NCI-H524 (cell line): ENCODE results near the gene FBXO33.
A peak's percentile ranks its signal among the peaks of the same experiment; 100 is the strongest.

ENCODE experiments used
- DNase-seq, 2 experiments: peaks; one replicate each; lab custom pipeline; 2025; lab: John Stamatoyannopoulos, UW

The FBXO33 gene

DNA sequence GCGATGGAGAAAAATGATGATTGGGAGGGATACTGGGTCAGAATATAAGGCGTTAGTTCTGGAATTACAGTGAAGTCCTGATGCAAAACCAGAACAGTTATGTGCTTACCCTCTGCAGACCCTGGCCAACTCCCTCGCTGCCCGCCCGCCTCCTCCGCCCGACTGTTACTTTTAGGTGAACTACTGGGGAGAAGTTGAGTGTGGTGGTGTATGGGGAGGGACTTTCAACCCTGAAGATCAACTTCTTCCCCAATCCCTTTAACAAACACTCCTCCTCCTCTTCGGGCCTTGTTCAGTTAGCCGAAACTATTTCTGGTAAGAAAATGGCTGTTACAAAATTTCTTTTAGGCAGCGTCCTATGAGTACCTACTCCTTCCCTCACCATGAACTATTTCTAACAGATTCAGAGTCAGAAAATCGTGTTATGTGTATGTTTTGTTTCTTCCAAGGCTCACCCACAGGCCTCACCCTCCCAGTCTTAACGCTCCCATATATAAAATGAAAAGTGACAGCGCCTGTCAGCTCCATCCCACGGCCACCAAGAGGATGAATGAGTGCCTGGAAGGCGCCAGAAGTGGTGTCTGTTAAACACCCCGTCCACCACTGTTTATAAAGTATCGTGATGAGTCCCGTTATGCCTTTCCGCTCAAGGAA is 1.3 kb downstream of the FBXO33 start:
- peak in 1 of 2 experiments; percentile 66 for DNase-seq

DNA sequence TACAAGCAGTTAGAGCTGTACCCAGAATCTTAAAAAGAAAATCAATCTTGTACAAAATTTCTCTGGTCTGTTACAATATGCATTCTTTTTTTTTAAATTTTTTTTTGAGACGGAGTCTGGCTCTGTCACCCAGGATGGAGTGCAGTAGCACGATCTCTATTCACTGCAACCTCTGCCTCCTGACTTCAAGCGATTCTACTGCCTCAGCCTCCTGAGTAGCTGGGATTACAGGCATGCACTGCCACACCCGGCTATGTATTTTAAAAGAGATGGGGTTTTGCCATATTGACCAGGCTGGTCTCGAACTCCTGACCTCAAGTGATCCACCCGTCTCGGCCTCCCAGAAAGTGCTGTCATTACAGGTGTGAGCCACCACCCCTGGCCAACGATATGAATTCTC is 4.1 kb downstream of the FBXO33 start:
- no peak for DNase-seq

DNA sequence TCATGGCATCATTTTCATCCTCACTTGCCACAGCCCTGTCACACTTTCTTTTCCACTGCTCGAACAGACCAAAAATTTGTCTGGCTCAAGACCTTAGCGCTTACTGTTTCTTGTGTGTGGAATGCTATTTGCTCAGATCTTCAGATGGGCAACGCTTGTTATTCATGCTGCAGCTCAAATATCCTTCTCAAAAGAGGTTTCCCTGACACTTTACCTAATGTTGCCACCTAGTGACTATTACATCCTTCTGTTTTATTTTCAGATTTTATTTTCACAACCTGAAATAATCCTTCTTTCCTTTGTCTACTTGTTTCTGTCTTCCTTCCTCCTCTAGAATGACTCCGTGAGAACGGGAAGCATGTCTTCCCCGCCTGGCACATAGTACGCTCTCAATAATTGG is 5.6 kb downstream of the FBXO33 start:
- DNase-seq = peak in 1 of 2 experiments; percentile 62

DNA sequence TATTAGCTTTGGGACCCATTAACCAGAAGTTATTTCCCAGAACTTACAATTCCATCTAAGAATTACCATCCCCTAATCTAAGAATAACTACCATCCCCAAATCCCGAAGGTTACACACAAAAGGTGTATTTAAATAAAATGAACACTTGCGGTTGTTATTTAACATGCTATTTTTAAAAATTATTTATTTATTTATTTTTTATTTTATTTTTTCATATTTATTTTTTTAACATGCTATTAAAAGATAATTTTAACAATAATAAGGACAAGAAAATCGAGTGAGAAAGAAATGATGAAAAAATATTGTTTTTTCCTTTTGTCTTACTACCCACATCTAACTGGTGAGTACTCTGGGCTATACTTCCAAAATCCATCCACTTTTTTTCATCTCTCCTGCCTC is 6.3 kb downstream of the FBXO33 start:
- no peak for DNase-seq

DNA sequence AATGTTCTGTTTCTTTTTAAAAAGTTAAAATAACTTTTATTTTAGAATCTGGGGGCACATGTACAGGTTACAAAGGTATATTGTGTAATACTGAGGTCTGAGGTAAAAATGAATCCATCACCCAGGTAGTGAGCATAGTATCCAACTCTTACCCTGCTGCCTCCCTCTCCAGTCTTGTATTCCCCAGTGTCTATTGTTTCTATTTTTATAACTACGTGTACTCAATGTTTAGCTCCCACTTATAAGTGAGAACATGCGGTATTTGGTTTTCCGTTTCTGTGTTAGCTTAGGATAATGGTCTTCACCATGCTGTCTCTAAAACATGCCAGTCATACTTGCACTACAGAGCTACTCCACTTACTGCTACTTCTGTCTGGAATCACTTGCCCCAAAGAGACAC is 8.4 kb downstream of the FBXO33 start:
- no peak for DNase-seq

DNA sequence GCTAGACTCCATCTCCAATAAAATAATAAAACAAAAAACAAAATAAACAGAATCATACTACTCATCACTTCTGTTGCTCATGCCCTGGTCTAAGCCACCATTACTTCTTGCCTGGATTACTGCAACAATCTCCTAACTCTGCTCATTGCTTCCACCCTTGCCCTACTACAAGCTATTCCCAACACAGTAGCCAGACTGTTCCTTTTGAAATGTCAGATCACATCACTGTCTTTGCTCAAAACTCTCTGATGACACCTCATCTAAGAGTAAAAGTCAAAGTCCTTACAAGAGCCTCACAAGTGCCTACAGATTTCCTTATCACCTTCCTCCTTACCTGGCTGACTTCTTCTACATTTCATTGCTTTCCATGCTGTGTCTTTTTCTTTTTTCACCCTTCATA is 10.0 kb downstream of the FBXO33 start:
- DNase-seq = no peak

DNA sequence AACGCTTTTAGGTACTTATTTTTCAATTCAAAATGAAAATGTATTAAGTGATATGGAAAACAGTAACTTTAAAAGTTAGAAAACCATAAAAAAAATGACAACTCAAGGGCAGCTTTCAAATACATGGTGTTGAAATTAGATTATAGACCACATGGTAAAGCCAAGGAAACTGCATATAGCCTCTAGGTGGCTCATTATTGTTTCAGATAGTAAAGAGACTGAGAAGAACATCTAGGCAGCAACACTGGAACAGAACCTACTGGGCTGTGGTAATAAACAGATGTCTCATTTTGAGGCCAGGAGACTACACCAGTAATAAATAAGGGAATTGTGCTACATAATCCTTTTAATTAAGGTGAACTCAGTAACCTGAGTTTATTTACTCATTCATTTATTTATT is 13.0 kb downstream of the FBXO33 start:
- no peak for DNase-seq

DNA sequence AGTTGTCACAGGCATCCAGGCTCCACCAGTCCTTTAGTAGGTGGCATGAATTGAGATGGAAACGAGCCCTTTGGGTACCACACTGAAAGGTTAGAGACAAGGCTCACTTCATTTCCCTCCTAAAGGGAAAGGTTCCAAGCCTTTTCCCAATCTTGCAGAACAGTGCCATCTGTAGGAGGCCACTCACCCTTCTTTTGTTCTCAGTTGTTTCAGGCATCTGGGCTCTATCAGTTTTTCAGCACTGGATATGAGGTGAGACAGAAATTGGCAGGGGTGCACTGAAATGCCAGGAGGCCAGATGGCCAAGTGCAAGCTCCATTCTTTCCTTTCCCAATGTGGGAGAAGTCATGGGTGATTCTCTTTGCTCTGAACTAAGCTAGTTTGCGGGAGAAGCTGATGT is 15.2 kb downstream of the FBXO33 start:
- DNase-seq = no peak

DNA sequence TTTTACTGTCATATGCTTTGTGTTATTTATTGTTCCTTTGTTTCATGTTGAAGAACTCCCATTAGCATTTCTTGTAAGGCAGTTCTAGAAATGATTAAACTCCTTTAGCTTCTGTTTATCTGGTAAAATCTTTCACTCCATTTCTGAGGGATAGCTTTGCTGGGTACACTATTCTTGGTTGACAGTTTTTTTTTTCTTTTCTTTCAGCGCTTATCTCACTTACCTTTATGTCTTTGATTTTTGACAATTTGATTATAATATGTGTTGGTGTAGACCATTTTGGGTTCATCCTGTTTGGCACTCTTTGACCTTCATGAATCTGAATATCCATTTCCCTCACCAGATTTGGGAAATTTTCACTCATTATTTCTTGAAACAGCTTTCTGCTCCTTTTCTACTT is 16.2 kb downstream of the FBXO33 start:
- DNase-seq = no peak

DNA sequence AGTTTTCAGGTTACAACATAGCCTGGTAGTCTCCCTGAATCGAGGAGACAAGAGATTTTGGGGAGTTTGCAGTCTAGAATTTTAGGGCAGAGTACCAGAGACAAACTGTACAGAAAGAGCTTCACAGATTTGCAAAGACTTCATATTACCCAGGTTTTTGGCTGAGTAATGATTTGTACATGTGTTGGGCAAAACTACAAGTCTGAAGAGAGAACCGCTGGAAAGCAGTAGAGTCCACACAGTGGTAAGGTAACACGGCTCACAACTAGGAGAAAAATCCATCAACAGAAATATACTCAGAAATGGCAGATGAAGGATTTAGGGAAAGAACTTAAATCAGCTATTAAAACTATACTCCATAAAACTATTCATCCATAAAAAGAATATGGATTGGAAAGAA is 25.7 kb downstream of the FBXO33 start:
- DNase-seq = no peak

DNA sequence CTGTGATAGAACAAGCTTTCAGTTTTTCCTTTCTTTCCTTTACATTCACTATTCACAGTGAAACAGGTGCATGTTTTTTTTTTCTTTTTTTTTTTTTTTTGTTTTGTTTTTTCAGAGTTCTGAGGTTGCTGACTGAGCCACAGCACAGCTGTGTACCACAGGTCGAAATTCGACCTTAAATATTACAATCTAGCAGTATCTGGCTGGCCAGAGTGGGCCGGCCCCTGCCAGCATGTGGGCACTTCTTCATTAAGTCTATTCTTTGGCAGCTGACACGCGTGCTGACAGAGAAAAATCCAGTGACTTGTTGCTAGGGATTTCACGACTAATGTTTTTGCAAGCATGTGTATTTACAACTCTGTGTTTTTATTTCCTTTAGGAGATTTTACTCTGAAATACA is 33.9 kb downstream of the FBXO33 start:
- DNase-seq = no peak

DNA sequence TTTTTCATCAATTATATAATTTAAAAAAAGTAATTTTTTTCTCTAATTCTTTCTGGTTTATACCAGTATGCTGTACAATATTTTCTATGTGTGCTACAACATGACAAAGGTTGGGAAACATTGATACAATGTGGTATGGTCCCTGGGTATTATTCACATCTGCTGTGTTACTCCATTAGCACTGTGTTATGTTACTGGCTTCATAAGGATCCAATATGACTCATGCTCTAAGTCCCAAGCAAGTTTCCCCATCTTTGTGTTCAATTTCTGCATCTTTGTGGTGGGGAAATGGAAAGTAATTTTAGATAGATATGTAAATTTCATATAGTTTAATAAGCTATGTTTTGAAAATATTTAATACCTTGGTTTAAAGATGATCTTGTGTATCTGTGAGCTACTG is 35.8 kb downstream of the FBXO33 start:
- no peak for DNase-seq

DNA sequence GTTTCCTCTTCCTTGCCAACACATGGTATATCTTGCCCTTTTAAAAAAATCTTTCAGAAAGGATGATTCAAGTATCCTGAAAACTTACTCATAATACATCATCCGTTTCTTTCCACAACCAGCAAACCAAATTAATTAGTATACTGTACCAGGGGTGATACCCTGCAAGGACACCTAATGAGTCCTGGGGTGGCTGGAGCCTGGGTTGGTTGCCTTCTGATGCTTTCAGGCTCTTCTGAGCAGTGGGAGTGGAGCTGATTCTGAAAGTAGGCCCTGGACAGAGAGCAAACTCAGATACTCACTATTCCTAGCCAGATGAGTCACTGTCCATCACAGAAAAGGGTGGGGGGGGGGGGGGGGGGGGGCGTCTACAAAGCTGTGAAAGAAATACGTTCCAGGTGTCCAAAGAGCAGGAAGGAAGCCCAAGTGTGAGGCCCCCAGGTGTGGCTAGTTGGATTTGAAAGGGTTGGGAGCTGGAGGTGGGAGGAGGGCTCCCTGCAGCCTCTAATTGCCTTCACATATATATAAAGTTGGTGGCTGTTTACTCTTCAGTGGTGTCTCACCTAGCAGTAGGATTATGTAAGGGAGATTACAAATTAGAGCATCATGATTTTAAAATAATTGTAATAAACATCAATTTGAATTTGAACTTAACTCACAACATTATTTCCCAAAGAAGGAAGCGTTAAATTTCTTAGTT is 36.5 kb downstream of the FBXO33 start:
- no peak for DNase-seq

DNA sequence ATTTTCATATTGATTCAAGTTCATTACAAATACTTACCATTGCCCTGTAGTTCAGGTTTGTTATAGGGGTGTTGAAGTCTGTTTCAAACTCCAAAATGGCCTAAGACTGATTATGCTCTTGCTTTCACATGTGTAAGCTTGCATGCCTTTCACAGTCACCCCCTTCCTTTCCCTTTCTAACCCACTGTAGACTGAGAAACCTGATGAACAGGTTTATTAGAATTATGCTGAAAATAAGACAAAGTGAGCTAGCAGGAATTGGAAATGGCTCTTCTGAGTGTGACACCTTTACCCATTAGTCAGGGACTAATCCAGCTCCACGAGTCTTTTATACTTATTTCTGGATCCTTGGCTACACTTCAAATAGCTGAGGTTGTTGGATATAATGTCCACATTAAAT is 38.9 kb downstream of the FBXO33 start:
- no peak for DNase-seq

DNA sequence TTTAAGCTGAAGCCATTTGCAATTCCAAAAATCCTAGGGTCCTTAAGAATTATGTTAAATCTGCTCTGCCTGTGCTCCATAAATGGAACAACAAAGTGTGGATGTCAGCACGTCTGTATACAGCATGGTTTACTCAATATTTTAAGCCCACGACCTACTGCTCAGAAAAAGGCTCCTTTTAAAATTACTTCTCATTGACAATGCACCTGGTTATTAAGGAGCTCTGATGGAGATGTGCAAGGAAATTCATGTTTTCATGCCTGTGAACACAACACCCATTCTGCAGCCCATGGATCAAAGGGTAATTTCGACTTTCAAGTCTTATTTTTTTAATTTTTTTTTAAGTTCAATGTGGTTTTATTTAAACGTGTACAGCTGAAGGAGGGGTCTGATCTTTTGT is 48.1 kb downstream of the FBXO33 start:
- DNase-seq = no peak

DNA sequence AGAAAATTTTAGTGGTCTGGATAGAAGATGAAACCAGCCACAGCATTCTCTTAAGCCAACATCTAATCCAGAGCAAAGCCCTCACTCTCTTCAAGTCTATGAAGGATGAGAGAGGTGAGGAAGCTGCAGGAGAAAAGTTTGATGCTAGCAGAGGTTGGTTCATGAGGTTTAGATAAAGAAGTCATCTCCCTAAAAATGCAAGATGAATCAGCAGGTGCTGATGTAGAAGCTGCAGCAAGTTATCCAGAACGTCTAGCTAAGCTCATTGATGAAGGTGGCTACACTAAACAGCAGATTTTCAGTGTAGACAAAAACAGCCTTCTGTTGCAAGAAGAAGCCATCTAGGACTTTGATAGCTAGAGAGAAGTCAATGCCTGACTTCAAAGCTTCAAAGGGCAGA is 48.5 kb downstream of the FBXO33 start:
- DNase-seq = no peak

DNA sequence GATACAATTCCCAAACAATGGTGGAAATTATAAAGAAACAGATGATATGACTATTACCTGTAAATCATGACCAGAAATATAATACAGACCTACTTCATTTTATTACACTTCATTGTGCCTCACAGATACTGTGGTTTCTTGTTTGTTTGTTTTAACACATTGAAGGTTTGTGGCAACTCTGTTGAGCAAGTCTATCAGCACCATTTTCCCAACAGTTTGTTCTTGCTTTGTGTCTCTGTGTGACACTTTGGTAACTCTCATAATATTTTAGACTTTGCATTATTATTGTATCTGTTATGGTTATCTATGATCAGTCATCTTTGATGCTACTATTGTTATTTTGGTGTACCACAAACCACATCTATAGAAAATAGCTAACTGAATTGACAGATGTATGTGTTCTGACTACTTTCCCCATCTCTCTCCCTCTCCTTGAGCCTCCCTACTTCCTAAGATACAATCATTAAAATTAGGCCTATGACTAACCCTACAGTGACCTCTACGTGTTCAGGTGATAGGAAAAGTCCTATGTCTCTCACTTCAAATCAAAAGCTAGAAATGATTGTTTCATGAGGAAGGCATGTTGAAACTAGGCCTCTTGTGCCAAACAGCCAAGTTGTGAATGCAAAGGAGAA is 49.1 kb downstream of the FBXO33 start:
- no peak for DNase-seq

DNA sequence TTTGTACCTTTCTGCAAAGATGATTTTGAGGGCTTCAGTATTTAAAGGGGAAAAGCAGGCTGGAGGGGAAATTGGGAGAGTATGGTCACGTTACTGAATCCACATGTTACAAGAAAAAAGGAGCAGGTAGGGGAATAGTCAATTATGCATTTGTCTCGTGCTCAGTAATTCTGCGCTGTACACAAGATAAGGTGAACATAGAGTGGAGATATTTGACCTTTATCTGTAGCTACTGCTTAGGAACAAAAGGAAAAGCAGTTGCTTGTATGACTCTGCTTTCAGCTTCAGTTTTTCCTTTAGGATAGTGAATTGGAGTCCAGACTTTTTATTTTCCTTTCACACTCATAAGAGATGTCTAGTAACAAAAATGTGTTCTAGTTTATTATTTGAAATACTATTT is 49.8 kb downstream of the FBXO33 start:
- DNase-seq = no peak

DNA sequence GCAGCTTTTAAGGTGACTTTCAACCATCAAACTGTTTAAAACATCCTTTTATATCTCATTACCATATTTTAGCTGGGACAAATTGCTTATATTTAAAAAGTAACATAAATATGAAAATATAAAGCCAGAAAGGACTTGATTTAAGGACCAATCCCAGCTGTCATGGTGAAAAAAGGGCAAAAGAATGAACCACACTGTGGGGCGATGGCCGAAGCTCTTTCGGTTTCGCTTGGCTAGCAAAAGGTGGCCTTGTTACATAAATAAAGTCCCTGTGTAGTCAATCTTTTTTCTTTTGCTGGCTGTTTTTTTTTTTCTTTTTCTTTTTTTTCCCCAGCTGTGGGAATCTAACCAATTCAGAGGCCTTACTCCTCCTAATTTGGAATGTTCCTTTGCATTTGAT is 50.9 kb downstream of the FBXO33 start:
- no peak for DNase-seq

DNA sequence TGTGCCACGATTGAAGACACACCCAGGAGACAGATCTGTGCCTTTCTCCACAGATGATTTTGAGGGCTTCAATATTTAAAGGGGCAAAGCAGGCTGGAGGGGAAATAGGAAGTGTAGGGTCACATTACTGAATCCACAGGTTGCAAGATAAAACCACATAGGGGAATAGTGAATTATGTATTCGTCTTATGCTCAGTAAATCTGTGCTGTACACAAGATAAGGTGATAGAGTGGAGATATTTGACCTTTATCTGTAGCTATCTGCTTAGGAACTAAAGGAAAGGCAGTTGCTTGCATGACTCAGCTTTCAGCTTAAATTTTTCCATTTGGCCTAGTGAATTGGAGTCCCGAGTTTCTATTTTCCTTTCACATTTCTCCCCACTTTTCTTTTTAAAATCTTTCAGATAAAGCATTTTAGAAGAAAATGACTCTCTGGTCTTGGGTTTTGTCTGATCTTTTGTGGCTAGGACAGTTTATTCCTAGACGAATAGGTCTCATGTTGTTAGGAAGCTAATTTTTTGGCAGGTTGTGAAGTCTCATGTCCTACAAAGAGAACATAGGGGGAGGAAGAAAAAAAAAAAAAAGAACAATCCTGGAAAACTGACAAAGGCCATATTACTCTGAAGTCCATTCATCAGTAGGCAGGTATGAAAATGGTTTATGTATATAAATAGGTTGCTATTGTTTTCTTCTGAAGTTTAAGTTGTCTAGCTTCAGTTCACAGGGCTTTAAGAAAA is 55.4 kb downstream of the FBXO33 start:
- no peak for DNase-seq

DNA sequence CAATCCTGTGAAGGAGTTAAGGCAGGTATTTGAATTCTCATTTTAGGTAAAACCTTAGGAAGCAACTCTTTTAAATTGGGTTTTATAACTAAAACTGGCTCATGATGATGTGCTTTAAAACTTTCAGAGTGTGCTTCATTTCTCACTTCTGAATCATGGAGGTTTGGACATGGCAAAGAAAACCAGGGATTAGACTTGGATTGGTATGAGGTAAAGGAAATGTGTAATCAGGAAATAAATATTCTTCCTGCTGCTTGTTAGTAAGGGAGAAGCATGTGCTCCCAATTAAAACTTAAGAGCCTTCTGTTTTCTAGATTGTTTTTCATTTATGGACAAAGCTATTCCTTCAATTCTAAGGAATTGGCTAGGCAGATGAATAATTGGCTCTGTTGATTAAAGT is 57.4 kb downstream of the FBXO33 start:
- DNase-seq = no peak

DNA sequence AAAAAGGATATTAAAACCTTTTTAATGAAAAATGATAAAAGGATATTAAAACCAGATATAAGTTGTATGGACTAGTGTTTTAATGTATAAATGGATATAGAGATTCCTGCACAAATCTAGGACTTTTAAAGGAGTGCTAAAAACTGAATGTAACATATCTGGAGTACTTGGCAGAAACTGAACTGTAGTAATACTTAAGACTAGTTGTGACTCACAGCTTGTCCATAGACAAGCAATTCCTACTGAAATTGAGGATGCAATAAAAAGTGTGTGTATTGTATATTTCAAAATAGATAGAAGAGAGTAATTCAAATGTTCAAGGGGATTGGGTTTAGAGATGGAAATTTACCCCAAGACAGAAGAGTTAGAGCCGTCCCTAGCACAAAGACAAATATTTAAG is 59.6 kb downstream of the FBXO33 start:
- DNase-seq = no peak

DNA sequence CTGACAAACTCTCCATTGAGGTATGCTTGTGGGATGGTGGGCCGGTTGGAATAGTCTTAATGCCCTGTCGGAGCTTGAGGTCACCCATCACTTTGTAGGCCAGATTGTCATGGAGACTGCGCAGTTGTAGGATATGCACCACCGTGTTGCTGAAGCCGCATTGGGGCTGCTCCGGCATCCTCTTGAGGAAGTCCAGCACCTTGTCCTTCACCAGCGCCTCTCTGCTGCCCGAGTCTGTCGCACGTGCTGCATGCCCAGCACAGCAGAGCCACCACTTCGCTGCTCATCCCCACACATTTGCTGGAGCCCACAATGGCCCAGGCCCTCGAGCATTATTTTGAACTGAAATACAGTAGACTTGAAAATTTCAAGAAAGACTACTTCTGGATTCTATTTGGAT is 61.8 kb downstream of the FBXO33 start:
- no peak for DNase-seq
